ENCODE measurements around the gene RPS21.

DNA sequence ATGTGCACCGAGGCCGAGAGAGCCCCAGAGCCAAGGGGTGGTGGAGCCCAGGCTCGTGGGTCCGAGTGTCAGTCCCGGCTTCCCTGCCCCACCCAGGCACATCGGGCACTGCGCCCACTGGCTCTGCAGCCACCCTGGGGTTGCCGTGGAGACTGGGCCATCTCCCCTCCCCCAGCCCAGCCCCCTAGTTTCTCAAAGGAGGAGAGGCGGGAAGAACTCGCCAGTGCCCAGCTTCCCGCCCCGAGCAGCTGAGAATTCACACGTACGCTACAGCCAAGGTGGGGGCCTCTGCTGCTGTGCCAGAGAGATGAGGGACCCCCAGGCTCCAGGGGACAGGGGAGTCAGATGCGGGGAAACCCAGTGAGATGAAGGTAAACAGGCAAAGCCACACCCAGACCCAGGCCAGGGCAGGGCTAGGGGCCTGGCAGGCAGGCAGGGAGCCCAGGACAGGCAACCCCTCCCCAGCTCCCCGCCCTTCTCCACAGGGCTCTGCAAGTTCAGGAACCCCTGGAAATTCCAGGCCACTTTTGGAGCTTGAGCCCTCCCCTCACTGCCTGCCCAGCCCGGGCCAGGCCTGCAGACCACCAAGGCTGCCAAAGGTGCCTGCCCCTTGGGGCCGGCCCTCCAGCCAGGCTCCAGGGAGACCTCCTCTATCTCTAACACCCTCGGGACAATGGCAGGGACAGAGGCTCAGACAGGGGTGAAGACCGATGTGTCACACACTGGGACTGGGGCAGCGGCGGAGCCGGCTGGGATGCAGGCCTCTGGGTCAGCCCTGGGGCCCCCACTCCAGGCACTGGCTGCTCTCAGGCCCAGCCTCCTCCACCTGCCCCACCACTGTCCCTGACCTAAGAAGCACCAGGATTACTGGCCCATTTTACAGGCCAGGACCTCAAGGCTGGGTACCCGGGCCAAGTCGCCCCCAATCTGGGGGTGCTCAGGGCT, 25.8 kb upstream of the RPS21 start:
- no peak for TF ChIP-seq POLR2A (IDR thresholded peaks at IDR 0.05)
- no peak for TF ChIP-seq CTCF (IDR thresholded peaks at IDR 0.05)

All from adrenal gland (tissue), 5 donors.